Choroid plexus epithelial cell (primary cell): ENCODE results near the gene SLC24A3.
A peak's percentile ranks its signal among the peaks of the same experiment; 100 is the strongest.

Experiments used
- DNase-seq: peaks from one replicate; pipeline ENCODE4 v3.0.0-alpha.2; 2010; ENCODE audit warnings: low read depth
- H3K4me3 ChIP-seq: 2 replicates; pipeline ENCODE4 v1.5.1; 2011; ENCODE audit warnings: low read depth, mild to moderate bottlenecking, control low read depth, low read length, moderate library complexity
- TF ChIP-seq, protein P1 (sequence below): conservative IDR thresholded peaks from 2 replicates; pipeline ENCODE4 v1.5.1; 2011; ENCODE audit warnings: low read depth, mild to moderate bottlenecking, control low read depth, inconsistent platforms, low read length, moderate library complexity

The SLC24A3 gene

DNA sequence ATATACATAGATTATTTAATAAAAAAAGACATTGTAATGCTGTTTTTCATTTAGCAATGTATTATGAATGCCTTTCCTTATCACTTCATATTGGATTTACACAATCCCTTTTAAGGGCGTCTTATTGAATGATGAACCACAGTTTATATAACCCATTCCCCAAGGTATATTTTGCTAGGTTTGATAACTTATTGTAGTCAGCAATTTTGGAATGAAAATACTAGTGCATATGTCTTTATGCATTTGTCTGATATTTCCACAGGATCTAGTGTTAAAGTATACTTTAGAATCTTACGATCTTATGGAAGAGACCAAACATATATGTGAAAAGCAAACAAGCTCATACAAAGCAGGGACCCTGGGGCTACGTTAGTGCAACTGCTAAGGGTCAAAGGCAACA is 365.2 kb downstream of the SLC24A3 start:
- H3K4me3 ChIP-seq, result no peak overlapping the region
- TF ChIP-seq, protein P1, sequence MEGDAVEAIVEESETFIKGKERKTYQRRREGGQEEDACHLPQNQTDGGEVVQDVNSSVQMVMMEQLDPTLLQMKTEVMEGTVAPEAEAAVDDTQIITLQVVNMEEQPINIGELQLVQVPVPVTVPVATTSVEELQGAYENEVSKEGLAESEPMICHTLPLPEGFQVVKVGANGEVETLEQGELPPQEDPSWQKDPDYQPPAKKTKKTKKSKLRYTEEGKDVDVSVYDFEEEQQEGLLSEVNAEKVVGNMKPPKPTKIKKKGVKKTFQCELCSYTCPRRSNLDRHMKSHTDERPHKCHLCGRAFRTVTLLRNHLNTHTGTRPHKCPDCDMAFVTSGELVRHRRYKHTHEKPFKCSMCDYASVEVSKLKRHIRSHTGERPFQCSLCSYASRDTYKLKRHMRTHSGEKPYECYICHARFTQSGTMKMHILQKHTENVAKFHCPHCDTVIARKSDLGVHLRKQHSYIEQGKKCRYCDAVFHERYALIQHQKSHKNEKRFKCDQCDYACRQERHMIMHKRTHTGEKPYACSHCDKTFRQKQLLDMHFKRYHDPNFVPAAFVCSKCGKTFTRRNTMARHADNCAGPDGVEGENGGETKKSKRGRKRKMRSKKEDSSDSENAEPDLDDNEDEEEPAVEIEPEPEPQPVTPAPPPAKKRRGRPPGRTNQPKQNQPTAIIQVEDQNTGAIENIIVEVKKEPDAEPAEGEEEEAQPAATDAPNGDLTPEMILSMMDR, result no peak
- no peak for DNase-seq

DNA sequence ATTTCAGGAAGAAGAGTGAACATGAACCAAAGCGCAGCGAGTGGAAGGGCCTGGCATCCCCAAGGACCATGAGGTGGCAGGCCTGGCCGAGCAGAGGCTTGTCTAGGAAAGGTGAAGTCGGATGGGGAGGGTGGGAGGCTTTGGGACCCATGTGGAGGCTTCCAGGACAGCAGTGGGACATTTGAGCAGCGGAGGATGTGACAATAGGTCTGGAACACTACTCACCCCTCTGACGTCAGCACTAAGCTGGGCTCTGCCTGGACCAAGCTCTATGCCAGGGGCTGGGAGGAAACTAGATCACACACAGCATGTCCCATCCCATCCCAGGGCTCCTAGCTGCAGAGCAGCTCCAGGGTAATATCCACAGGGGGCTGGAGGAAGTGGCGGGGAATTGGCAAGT is 370.3 kb downstream of the SLC24A3 start:
- H3K4me3 ChIP-seq, result no peak overlapping the region
- TF ChIP-seq, protein P1, result no peak
- no peak for DNase-seq

DNA sequence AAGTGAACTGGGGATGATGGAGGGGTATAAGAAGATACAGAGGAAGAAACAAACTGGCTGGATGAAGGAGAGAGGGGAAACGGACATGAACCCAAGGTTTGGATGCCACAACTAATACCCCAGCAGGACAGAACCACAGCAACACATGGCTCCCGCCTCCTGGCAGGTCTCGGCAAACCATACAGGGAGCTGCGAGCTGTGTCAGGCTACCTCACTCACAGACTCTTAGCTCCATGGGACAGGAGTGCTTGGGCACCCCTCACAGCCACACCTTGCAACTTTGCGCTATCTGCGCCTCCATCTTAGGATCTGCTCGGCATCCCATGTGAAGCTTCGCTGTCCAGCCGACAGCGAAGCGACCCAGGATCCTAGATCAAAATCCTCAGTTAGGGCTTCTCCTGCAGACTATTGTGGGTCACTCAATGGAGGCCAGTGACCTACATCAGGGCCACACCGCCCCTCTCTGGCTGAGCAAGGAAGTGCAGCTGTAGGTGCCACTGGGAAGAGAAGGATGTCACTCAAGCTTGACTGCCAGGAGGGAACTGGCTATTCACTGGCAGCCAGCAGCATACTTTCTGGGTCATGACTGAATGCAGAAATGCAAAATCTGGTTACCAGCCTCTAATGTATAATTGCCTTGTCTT is 371.2 kb downstream of the SLC24A3 start:
- DNase-seq, result peak; percentile 76
- TF ChIP-seq, protein P1, result peak; percentile 95
- no peak overlapping the region for H3K4me3 ChIP-seq

DNA sequence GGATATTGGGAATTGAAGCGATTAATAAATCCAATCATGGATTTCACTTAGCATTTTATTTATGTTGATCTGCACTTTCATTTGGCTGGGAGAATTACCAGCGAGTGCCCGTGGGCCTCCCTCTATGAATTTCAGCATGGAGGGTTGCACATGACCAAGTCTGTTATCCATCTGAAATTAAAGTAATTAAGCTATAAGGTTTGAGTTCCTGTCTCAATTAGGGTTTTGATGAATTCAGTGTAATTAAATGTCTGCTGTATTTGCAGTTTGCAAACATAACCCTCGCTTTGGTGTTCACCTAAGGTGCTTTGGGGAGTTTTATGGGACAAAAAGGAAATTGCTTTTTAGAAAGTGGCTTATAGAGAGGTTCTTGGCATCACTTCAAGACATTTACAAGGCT is 375.8 kb downstream of the SLC24A3 start:
- no peak for DNase-seq
- TF ChIP-seq, protein P1, result no peak
- H3K4me3 ChIP-seq, result no peak overlapping the region

DNA sequence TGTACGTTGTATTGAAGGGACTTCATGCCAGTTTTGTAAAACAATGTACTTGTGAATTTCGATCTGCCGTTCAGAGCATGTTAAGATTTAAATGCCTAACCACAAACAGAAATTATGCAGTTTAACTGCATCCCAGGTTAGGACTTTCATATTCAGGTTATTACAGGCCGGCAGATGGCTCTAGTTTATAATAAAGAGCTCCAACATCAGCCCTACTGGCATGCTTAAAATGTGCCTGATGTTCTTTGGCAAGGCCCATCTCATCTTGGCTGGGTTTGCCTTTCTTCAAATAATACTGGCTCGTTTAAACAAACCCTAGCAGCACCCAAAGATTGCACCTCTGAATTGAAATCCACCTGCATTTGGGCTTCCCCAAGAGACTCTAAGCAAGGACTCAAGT is 376.3 kb downstream of the SLC24A3 start:
- DNase-seq, result no peak
- TF ChIP-seq, protein P1, result no peak
- H3K4me3 ChIP-seq, result no peak overlapping the region

DNA sequence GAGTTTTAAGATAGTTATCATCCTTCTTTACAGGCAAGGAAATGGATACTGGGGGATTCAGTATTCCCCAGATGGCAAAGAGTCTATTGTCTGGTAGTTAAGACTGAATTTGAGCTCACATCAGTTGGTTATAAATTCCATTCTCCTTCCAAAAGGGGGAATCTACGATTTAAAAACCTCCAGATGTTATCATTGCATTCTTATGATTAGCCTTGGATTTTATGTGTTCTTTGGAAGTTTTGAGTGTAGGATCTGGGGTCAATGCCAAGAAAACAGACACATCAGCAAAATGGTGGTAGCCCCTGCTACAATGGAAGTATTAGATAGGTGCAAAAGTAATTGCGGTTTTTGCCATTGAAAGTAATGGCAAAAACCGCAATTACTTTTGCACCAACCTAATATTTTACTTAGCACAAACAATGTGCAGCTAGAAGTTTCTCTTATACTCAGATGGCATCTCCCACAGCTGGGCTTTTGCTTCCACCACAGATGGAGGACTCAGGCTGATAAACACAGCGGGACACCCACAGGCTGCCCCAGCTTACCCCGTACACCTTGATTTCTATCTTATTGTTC is 377.4 kb downstream of the SLC24A3 start:
- TF ChIP-seq, protein P1, result no peak
- no peak overlapping the region for H3K4me3 ChIP-seq
- no peak for DNase-seq

DNA sequence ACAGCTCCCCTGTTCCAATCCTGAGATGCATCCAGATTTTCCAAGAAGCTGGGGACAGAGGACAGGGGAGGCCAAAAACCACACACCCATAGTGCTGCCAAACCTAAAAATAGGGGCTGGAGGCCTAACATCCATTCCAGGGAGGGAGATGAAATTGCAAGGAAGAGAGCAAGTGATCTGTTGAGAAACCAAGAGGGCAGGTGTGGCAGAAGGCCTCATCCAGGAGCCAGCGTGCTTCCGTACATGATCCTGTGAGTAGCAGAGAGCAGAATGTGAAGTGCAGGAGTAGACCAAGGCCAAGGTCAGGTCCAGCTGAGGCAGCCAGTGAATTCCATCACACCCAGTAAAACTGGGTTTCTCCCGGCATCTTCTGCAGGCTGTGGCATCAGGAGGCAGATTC is 377.9 kb downstream of the SLC24A3 start:
- TF ChIP-seq, protein P1, result no peak

More for the DNA sequence above, 377.9 kb downstream of the SLC24A3 start:
- no peak for DNase-seq
- no peak overlapping the region for H3K4me3 ChIP-seq
